Measurements from ENCODE around the gene OGFOD3.

GRCh38 chr17:82357394-82357793 is 61.0 kb downstream of the OGFOD3 start:
- no peak for TF ChIP-seq RFX5 (IDR thresholded peaks at IDR 0.05; ENCODE audit: low read depth, low read length)
- no peak for TF ChIP-seq ZSCAN29 (IDR thresholded peaks at IDR 0.05)
- TF ChIP-seq YBX1 (IDR thresholded peaks at IDR 0.05): no peak
- TF ChIP-seq RBBP5 (IDR thresholded peaks at IDR 0.05; ENCODE audit: borderline replicate concordance, insufficient read depth, low read length, poor library complexity, severe bottlenecking): no peak
- TF ChIP-seq, protein P1, sequence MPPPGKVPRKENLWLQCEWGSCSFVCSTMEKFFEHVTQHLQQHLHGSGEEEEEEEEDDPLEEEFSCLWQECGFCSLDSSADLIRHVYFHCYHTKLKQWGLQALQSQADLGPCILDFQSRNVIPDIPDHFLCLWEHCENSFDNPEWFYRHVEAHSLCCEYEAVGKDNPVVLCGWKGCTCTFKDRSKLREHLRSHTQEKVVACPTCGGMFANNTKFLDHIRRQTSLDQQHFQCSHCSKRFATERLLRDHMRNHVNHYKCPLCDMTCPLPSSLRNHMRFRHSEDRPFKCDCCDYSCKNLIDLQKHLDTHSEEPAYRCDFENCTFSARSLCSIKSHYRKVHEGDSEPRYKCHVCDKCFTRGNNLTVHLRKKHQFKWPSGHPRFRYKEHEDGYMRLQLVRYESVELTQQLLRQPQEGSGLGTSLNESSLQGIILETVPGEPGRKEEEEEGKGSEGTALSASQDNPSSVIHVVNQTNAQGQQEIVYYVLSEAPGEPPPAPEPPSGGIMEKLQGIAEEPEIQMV (tag; conservative IDR thresholded peaks at IDR 0.05; ENCODE audit: low read depth): no peak
